GM21723 (cell line): Measurements from ENCODE around the gene RASSF4.
A peak's percentile ranks its signal among the peaks of the same experiment; 100 is the strongest.
"Not testable (repeated sequence)": the region's sequence is repeated elsewhere in the genome, so short reads cannot be mapped to it uniquely, and the experiment has no call there.

Experiments
- ATAC-seq: cut with Tn5 transposase; IDR thresholded peaks from one replicate; pipeline ENCODE4 v1.9.1; 2021; ENCODE audit warnings: mild to moderate bottlenecking, moderate library complexity; ENCODE audit not compliant: unreplicated experiment

RASSF4 gene

DNA sequence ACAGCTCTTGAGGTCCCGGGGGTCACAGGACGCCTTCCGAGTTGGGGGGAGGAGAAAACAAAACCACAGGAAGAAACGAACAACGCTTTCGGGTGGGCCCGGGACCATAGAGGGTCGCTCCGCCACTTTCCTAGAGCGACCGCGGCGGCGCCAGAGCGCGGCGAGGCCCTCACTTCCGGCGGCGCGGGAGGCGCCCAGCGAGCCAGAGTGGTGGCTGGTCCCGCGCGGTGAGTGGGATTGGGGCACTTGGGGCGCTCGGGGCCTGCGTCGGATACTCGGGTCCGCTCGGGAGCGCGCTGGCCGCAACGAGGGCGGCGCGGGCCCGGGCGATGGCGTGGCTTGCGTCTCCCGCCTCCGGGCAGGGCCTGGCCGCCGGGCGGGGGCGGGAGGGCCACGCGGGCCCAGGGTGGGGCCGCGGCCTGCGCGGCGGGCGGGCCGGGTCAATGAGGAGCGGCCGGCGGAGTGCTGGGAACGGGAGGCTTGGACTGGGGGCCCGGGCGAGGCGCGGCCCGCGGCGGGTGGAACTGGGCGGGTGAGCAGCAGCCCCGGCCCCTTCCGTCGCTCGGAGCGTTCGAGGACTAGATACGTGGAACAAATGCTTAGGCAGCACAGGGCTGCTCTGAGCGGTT lies 41.3 kb downstream of the RASSF4 start, which contains the start of gene ZNF22:
Gene ZNF22 (plus strand): TSS at position 172 of the 629 bp plus-strand sequence. CDS start 2,446 bp downstream, outside the sequence.
- ATAC-seq = peak; percentile 86

DNA sequence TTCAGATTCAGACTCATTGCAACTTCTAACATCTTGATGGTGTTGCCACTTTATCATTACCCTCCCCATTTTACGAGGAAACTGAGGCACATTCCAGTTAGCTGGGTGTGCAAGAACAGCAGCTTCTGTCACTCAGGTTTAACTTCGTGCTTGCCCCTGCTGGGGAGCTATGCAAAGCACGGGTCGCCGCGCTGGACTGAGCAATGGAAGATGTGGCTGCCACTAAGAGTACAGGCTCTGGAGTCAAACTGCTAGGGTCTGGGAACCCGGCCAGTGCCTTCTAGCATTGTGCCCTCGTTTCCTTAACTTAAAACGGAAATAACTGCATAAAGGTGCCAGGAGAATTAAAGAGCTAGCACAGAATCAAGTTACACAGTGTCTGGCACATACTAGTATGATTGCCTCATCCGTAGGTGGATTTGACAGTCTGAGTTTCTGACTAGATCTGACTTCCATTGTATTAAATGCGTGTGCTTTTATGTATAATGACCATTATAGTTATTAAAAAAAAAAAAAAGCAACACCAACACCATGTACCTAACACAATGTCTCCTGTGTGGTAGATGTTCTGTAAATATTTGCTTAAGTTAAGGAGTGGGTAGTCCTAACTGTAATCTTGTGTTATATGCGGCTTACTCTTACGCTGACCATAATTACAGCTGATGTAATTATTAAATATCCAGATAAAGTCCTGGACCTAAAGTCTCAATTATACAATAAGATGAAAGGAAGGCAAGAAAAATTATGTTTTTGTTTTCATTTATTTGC lies 42.0 kb downstream of the RASSF4 start:
- peak; percentile 76 for ATAC-seq

DNA sequence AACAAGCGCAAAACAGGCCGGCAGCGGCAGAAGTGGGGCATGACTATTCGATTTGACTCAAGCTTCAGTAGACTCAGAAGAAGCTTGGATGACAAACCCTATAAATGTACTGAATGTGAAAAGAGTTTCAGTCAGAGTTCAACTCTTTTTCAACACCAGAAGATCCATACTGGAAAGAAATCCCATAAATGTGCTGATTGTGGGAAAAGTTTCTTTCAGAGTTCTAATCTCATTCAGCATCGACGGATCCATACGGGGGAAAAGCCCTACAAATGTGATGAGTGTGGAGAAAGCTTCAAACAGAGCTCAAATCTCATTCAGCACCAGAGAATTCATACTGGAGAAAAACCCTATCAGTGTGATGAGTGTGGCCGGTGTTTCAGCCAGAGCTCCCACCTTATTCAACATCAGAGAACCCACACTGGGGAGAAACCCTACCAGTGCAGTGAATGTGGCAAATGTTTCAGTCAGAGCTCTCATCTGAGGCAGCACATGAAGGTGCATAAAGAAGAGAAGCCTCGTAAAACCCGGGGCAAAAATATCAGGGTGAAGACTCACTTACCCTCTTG lies 43.9 kb downstream of the RASSF4 start:
- ATAC-seq = no peak

DNA sequence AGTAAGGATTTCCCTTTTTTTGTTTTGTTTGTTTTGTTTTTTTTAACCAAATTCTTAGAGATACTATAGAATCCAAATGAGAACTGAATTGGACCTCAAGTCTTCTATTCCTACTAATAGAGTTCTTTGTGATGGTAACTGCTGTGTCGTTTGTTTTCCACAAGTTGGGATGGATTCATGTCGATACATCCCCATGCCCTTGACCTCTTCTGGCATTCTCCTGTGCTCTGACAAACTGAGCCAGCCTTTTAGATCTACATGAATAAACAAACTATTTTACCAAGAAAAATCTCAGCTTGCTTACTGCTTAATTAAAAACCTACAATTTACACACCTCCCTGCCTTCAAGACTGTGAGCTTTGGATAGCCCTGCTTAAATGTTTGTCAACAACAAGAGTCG lies 45.1 kb downstream of the RASSF4 start:
- no peak for ATAC-seq

DNA sequence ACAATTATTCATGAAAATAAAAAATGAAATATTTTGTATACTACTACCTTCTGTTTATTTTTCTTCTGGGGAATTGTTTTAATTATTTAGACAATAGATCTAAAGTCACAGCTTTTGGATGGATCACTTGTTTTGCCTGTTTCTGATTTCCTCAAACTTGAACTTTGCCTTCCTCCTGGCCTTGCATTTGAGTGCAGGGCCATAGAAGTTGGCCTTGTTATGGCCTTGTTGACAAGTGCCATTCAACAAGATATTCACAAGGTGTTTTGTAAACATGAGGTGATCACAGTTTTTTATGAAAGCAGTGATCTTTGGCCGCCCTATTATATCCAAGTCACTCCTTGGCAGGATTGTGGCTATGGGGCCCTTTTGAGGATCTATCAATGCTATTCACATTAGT lies 45.7 kb downstream of the RASSF4 start:
- no peak for ATAC-seq

DNA sequence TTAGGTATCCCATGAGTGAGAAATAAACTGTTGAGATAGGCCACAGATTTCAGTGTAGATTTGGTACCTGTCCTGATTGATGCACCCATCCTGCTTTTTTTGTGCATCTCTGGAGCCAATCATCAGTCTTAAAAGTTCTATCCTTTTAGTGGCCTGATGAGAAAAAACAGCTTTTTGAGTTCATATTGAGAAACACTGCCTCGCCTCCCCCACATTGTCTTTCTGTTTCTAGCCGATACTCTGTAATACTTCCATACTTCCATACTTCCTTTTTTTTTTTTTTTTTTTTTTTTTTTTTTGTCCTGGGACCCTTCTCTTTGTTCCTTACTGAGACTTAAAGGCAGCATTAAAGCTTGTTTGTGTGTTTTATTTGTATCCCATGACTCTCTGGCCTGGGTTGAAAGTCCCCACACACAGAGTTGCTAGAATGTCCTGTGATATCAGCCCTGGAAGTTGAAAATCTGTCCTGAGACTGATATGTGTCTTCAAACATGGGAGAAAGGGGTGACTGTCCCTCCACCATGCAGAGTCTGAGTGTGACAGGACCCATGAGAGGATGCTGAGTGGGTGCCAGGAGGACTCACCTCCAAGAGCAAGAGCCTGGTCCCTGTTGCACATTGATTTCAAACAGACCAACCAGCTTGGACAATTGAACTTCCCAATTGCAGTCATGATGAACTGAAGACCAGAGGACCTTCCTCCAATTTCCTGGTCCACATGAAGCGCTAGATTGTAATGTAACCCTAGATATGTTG lies 46.9 kb downstream of the RASSF4 start:
- no peak for ATAC-seq

DNA sequence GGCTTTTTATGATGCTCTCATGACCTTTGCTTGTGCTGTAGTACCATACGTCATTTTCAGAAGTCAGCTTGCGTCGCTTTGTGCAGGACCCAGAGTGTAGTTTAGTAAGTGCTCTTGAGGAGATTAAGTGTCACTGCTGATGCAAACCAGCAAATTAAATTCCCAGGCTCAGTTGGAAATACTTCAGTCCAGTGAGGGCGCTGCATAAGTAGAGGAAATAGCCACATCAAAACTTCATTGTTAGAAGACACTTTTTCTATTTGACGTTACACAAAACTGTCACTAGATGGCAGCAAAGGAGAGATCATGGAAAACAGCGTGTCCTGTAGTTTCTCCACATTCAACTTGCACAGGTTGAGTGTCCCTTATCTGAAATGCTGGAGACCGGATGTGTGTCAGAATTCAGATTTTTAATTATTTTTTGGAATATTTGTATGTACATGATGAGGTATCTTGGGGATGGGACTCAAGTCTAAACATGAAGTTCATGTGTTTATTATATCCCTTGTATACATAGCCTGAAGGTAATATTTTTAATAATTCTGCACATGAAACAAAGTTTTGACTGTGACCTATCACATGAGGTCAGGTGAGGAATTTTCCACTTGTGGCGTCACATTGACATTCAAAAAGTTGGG lies 49.0 kb downstream of the RASSF4 start:
- peak; percentile 92 for ATAC-seq

DNA sequence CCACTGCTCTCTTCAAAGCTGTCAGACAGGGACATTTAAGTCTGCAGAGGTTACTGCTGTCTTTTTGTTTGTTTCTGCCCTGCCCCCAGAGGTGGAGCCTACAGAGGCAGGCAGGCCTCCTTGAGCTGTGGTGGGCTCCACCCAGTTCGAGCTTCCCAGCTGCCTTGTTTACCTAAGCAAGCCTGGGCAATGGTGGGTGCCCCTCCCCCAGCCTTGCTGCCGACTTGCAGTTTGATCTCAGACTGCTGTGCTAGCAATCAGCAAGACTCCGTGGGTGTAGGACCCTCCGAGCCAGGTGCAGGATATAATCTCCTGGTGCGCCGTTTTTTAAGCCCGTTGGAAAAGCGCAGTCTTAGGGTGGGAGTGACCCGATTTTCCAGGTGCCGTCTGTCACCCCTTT lies 55.0 kb downstream of the RASSF4 start:
- ATAC-seq = not testable (repeated sequence)

DNA sequence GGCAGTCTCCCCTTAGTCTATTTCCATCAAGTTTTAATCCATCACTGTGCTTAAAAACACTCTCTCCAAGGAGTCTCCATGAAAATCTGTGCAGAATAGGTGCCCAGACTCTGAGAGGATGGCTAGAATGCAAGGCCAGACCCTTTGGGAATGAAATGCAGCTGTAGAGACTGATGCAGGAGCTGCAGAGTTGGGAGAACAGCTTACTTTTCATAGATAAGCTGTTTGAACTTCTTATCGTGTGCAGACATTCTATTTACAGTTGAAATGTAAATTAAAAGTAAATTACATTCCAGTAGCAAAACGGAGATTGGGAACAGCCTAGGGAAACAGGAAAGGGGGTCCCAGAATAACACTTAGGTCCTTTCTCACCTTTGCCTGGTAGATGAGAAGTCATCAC lies 56.0 kb downstream of the RASSF4 start:
- no peak for ATAC-seq

DNA sequence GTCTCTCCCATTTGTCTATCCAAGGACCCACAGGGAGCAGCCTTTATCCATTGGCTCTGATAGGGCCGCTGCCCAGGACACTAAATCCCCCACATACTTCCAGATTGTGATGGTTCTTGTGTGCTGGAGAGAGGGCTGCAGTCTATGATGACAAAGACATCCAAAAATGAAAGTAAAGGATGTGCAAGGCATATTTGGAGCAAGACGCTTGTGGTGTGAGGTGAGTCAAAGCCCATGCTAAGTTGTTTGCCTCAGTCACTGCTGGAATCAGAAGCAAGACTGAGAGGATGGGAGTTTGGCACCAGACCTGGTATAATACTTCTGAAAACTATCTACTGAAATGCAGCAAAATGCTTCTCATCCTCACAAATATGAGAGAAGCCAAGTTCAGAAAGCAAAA lies 63.8 kb downstream of the RASSF4 start:
- no peak for ATAC-seq

DNA sequence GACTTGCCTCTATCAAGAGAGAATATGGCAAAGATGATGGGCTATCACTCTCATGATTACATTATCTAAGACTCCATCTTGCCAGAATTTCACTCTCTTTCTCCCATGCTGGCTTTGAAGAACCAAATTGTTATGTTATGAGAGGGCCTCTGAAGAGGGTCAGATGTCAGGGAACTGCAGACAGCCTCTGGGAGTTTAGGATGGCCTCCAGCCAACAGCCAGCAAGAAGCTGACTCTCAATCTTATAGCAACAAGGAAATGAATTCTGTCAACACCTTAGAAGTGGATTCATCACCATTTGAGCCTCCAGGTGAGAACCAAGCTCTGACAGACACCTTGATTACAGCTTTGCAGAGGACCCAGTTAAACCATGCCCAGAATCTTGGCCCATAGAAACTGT lies 74.7 kb downstream of the RASSF4 start:
- ATAC-seq = no peak

DNA sequence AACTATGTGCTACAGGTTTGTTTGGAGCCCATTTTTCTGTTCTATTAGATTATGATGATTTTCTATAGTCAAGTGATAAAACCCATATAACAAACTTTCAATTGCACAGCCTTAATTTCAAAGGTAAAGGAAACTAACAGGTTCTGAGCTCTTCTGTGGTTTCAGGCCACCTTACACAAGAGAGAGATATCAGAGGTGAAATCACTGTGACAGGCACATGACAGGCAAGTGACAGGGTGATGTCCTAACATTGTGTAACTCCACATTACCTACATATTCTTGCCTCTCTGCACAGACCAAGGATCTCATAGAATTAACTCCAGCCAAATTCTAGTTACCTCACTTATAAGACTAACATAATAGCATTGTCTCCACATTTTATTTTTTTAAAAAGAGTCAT lies 76.1 kb downstream of the RASSF4 start:
- no peak for ATAC-seq

DNA sequence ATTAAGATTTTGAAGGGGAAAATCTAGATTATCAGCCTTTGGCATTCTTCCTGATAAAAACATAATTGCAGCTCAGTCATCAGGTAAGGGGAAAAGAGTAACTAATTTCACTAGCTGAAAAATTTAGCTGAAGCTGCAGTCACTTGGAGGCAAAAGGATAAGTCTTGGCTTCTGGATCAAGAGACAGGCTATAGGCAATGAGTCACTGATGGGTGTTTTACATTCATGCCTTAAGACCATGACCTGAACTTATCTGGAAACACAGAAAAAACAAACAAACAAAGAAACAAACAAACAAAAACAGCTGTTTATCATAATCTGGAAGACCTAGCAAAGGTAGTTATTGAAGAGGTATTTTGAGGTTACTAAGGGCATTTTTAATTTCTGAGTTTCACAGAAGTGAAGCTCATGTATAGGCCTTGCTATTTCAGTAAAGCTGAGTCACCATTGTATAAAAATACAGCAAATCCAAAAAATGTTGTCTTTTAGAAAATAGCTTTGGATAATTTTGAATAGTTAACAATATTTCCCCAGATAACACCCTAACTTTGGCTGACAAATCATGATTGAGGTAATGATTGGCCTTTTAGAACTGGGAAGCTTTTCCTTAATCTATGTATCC lies 81.4 kb downstream of the RASSF4 start:
- no peak for ATAC-seq

DNA sequence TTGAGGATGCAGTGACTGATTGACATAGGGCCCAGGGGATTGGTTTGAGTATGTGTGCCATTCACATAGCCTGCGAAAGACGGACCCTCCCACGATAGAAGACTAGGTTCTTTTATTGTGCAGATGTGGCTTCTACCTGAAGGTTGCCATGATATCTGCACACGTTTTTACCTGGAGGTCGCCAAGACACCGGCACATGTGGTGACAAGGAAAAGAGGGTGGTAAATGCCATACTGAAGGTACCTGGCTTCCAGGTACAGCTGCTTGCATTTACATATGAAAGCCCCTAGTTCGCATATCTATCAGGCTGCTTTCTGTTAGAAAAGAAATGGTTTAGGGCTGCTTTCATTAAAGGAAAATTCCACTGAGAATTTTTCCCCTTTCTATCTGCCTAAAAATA lies 84.7 kb downstream of the RASSF4 start:
- ATAC-seq = no peak
